Activated CD8-positive, alpha-beta T cell treated with anti-CD3 and anti-CD28 coated beads for 36 hours (primary cell): ENCODE data around the gene ADARB2. TPM values are rescaled to one million over a fixed set of nuclear protein-coding genes. Genes with fewer than 3 reads are reported as not detected.

Experiments
- ATAC-seq: fragments of 200-7000 bp; cut with Tn5 transposase; one replicate; pipeline ENCODE4 v1.10.0; 2021; ENCODE audit warnings: mild to moderate bottlenecking, moderate library complexity
- CTCF ChIA-PET: fragments of 350-600 bp; sonication (Branson Sonifier 250); formaldehyde crosslinking; loops from one replicate; lab custom pipeline; 2021; ENCODE audit warnings: antibody characterized with exemption; lab: Charles Lee
- POLR2A ChIA-PET: fragments of 350-600 bp; sonication (Branson Sonifier 250); formaldehyde crosslinking; loops from one replicate; lab custom pipeline; 2021; ENCODE audit warnings: antibody characterized with exemption; lab: Charles Lee
- DNase-seq: peaks from one replicate; pipeline ENCODE4 v3.0.0-alpha.2; 2020
- H3K27ac Mint-ChIP-seq: one replicate; pipeline ENCODE4 v1.8.0; 2021; ENCODE audit warnings: mild to moderate bottlenecking, mixed read lengths
- H3K27me3 Mint-ChIP-seq: one replicate; pipeline ENCODE4 v1.8.0; 2021; ENCODE audit warnings: mixed read lengths
- H3K36me3 Mint-ChIP-seq: one replicate; pipeline ENCODE4 v1.8.0; 2021; ENCODE audit warnings: low read depth, mixed read lengths
- H3K4me1 Mint-ChIP-seq: one replicate; pipeline ENCODE4 v1.8.0; 2021; ENCODE audit warnings: low read depth, mixed read lengths
- H3K4me3 Mint-ChIP-seq: one replicate; pipeline ENCODE4 v1.8.0; 2021; ENCODE audit warnings: mild to moderate bottlenecking, moderate library complexity, mixed read lengths
- H3K9me3 Mint-ChIP-seq: one replicate; pipeline ENCODE4 v1.8.0; 2021; ENCODE audit warnings: mixed read lengths
- CTCF ChIP-seq: fragments of 200-600 bp; IDR thresholded peaks from one replicate; pipeline ENCODE4 v1.8.0; 2022; ENCODE audit warnings: antibody characterized with exemption, mild to moderate bottlenecking
- intact Hi-C: fragments of 100-400 bp; cut with micrococcal nuclease; formaldehyde crosslinking; loops from one replicate; pipeline ENCODE4 v1.10.0; 2022
- total RNA-seq, 2 experiments: library from RNA; stranded (reverse); gene quantifications; one replicate each; pipeline ENCODE4 v1.2.3, GENCODE V29; 2021

Gene ADARB2
- total RNA-seq, 2 experiments from 2014 or later: 1.3 to 1.6 TPM

- ChIA-PET POLR2A (no interaction called here), CTCF (no interaction called here)
- H3K9me3 Mint-ChIP-seq: no peaks in the 10 kb centered on the region
- TF ChIP-seq CTCF: no peak
- no peaks in the 10 kb centered on the region for H3K36me3 Mint-ChIP-seq
- DNase-seq (no peak), ATAC-seq (no peak)
- intact Hi-C loops: no loop called here
- H3K27ac Mint-ChIP-seq: no peak overlapping the region
- H3K27me3 Mint-ChIP-seq: peaks cover 3% of the 10 kb centered on the region
- no peaks in the 10 kb centered on the region for H3K4me1 Mint-ChIP-seq
- H3K4me3 Mint-ChIP-seq: no peak overlapping the region
These were observed 47.2 kb downstream of the ADARB2 start for GRCh38 chr10:1690086-1690485.

- intact Hi-C loops: no loop called here
- ChIA-PET CTCF (no interaction called here), POLR2A (no interaction called here)
- H3K27ac Mint-ChIP-seq: no peak overlapping the region
- H3K36me3 Mint-ChIP-seq: no peaks in the 10 kb centered on the region
- no peak for TF ChIP-seq CTCF
- H3K4me3 Mint-ChIP-seq: no peak overlapping the region
- H3K27me3 Mint-ChIP-seq: peaks cover 5% of the 10 kb centered on the region
- DNase-seq: no peak
- no peak for ATAC-seq
- no peaks in the 10 kb centered on the region for H3K4me1 Mint-ChIP-seq
- no peaks in the 10 kb centered on the region for H3K9me3 Mint-ChIP-seq
These were observed 48.8 kb downstream of the ADARB2 start for GRCh38 chr10:1688531-1688930.

GRCh38 chr10:1687623-1688150 is 49.6 kb downstream of the ADARB2 start:
- ChIA-PET CTCF (no interaction called here), POLR2A (no interaction called here)
- H3K9me3 Mint-ChIP-seq: no peaks in the 10 kb centered on the region
- no peak for ATAC-seq
- no peak for DNase-seq
- H3K27ac Mint-ChIP-seq: no peak overlapping the region
- H3K4me1 Mint-ChIP-seq: no peaks in the 10 kb centered on the region
- H3K36me3 Mint-ChIP-seq: no peaks in the 10 kb centered on the region
- intact Hi-C loops: no loop called here
- TF ChIP-seq CTCF: no peak
- H3K27me3 Mint-ChIP-seq: peaks cover 5% of the 10 kb centered on the region
- no peak overlapping the region for H3K4me3 Mint-ChIP-seq

GRCh38 chr10:1687190-1687589 is 50.1 kb downstream of the ADARB2 start:
- intact Hi-C loops: no loop called here
- CTCF ChIA-PET: no interaction called here
- no peak overlapping the region for H3K27ac Mint-ChIP-seq

GRCh38 chr10:1686491-1686749 is 50.9 kb downstream of the ADARB2 start:
- H3K9me3 Mint-ChIP-seq: no peaks in the 10 kb centered on the region
- DNase-seq: no peak

More at GRCh38 chr10:1687190-1687589, 50.1 kb downstream of the ADARB2 start:
- POLR2A ChIA-PET: no interaction called here
- no peaks in the 10 kb centered on the region for H3K9me3 Mint-ChIP-seq
- no peak for TF ChIP-seq CTCF
- ATAC-seq: no peak
- H3K4me3 Mint-ChIP-seq: no peak overlapping the region
- H3K36me3 Mint-ChIP-seq: no peaks in the 10 kb centered on the region
- no peak for DNase-seq
- H3K27me3 Mint-ChIP-seq: peaks cover 5% of the 10 kb centered on the region
- no peaks in the 10 kb centered on the region for H3K4me1 Mint-ChIP-seq

More at GRCh38 chr10:1686491-1686749, 50.9 kb downstream of the ADARB2 start:
- H3K4me1 Mint-ChIP-seq: no peaks in the 10 kb centered on the region
- no peak for TF ChIP-seq CTCF
- no peak overlapping the region for H3K4me3 Mint-ChIP-seq
- ChIA-PET CTCF (no interaction called here), POLR2A (no interaction called here)
- peaks cover 3% of the 10 kb centered on the region for H3K27me3 Mint-ChIP-seq
- H3K27ac Mint-ChIP-seq: no peak overlapping the region
- intact Hi-C loops: no loop called here
- ATAC-seq: no peak
- no peaks in the 10 kb centered on the region for H3K36me3 Mint-ChIP-seq
